B cell (primary cell): ENCODE data around the gene STXBP5L.

Experiments used
- EZH2 ChIP-seq: IDR thresholded peaks from 2 replicates; pipeline ENCODE4 v1.6.1; 2012; ENCODE audit warnings: borderline replicate concordance, low read depth, mild to moderate bottlenecking, moderate library complexity, low read length; ENCODE audit not compliant: insufficient read depth, poor library complexity, severe bottlenecking
- TF ChIP-seq, protein P1 (sequence below): fragments of 200-600 bp; IDR thresholded peaks from one replicate; pipeline ENCODE4 v1.8.0; 2022; ENCODE audit warnings: antibody characterized with exemption, mild to moderate bottlenecking

DNA sequence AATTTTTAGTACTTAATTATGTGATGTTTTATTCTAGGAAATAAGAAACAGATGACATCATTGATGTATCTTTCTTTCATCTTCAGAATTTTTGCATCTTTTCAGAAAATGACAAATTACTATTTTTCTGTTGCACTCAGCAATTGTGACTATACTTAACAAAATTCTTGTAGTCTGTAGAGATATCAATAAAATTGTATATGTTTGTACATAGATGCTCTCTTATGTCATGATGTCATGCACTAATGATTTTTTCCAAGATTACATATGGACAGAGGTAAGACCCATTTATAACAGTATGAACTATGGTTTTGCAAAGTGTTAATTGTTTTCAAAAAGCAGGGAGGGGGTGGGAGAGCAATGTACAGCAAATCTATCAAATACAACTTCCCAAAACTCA lies 516.5 kb downstream of the STXBP5L start:
- TF ChIP-seq, protein P1, sequence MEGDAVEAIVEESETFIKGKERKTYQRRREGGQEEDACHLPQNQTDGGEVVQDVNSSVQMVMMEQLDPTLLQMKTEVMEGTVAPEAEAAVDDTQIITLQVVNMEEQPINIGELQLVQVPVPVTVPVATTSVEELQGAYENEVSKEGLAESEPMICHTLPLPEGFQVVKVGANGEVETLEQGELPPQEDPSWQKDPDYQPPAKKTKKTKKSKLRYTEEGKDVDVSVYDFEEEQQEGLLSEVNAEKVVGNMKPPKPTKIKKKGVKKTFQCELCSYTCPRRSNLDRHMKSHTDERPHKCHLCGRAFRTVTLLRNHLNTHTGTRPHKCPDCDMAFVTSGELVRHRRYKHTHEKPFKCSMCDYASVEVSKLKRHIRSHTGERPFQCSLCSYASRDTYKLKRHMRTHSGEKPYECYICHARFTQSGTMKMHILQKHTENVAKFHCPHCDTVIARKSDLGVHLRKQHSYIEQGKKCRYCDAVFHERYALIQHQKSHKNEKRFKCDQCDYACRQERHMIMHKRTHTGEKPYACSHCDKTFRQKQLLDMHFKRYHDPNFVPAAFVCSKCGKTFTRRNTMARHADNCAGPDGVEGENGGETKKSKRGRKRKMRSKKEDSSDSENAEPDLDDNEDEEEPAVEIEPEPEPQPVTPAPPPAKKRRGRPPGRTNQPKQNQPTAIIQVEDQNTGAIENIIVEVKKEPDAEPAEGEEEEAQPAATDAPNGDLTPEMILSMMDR: no peak
- TF ChIP-seq EZH2: no peak
